Measurements from ENCODE around the gene ERCC6L. TPM values are rescaled to one million over a fixed set of nuclear protein-coding genes. Genes with fewer than 3 reads are reported as not detected.

The ERCC6L gene
- total and polyA plus RNA-seq, 2 of the 13 experiments (the other 11 are each of a cell fraction or from before 2014, with no cell fraction given), result 0.86 to 9.5 TPM

GRCh38 chrX:72254816-72255215 is 16.0 kb upstream of the ERCC6L start (continued):
- TF ChIP-seq, protein P1, sequence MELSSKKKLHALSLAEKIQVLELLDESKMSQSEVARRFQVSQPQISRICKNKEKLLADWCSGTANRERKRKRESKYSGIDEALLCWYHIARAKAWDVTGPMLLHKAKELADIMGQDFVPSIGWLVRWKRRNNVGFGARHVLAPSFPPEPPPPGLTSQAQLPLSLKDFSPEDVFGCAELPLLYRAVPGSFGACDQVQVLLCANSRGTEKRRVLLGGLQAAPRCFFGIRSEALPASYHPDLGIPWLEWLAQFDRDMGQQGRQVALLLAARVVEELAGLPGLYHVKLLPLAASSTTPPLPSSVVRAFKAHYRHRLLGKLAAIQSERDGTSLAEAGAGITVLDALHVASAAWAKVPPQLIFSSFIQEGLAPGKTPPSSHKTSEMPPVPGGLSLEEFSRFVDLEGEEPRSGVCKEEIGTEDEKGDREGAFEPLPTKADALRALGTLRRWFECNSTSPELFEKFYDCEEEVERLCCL (CRISPR knock-in tag; IDR thresholded peaks at IDR 0.05; ENCODE audit: borderline replicate concordance), result no peak
- TF ChIP-seq ZNF562 (CRISPR knock-in tag; IDR thresholded peaks at IDR 0.05; ENCODE audit: borderline replicate concordance), result no peak
- no peak for TF ChIP-seq SAP130 (CRISPR knock-in tag; IDR thresholded peaks at IDR 0.05; ENCODE audit: low read depth)
- no peak for TF ChIP-seq GPBP1L1 (CRISPR knock-in tag; IDR thresholded peaks at IDR 0.05)
- no peak for TF ChIP-seq BCL6 (CRISPR knock-in tag; IDR thresholded peaks at IDR 0.05)
- no peak for TF ChIP-seq MED13 (CRISPR knock-in tag; IDR thresholded peaks at IDR 0.05)
- TF ChIP-seq RFXANK (CRISPR knock-in tag; IDR thresholded peaks at IDR 0.05), result no peak
- TF ChIP-seq, protein P2, sequence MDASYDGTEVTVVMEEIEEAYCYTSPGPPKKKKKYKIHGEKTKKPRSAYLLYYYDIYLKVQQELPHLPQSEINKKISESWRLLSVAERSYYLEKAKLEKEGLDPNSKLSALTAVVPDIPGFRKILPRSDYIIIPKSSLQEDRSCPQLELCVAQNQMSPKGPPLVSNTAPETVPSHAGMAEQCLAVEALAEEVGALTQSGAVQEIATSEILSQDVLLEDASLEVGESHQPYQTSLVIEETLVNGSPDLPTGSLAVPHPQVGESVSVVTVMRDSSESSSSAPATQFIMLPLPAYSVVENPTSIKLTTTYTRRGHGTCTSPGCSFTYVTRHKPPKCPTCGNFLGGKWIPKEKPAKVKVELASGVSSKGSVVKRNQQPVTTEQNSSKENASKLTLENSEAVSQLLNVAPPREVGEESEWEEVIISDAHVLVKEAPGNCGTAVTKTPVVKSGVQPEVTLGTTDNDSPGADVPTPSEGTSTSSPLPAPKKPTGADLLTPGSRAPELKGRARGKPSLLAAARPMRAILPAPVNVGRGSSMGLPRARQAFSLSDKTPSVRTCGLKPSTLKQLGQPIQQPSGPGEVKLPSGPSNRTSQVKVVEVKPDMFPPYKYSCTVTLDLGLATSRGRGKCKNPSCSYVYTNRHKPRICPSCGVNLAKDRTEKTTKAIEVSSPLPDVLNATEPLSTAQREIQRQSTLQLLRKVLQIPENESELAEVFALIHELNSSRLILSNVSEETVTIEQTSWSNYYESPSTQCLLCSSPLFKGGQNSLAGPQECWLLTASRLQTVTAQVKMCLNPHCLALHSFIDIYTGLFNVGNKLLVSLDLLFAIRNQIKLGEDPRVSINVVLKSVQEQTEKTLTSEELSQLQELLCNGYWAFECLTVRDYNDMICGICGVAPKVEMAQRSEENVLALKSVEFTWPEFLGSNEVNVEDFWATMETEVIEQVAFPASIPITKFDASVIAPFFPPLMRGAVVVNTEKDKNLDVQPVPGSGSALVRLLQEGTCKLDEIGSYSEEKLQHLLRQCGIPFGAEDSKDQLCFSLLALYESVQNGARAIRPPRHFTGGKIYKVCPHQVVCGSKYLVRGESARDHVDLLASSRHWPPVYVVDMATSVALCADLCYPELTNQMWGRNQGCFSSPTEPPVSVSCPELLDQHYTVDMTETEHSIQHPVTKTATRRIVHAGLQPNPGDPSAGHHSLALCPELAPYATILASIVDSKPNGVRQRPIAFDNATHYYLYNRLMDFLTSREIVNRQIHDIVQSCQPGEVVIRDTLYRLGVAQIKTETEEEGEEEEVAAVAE (CRISPR knock-in tag; IDR thresholded peaks at IDR 0.05; ENCODE audit: borderline replicate concordance), result no peak
- TF ChIP-seq KAT8 (CRISPR knock-in tag; IDR thresholded peaks at IDR 0.05), result no peak
- TF ChIP-seq ZNF670 (CRISPR knock-in tag; IDR thresholded peaks at IDR 0.05; ENCODE audit: borderline replicate concordance), result no peak
- no peak for TF ChIP-seq RFX3 (CRISPR knock-in tag; IDR thresholded peaks at IDR 0.05)

Measured in HepG2 (cell line).